Astrocyte (in vitro differentiated cells and primary cell): Measurements from ENCODE around the gene IMP4. TPM values are rescaled to one million over a fixed set of nuclear protein-coding genes. Genes with fewer than 3 reads are reported as not detected.

ENCODE experiments used
- DNase-seq: peaks from one replicate; pipeline ENCODE4 v3.0.0-alpha.2; 2010; ENCODE audit warnings: low read depth
- FAIRE-seq: peaks from 2 replicates; lab custom pipeline; 2011; peaks lifted over from hg19 to GRCh38; lab: Jason Lieb, UNC
- H2AFZ ChIP-seq: 2 replicates; pipeline ENCODE4 v1.6.0; 2012; ENCODE audit warnings: low read depth, low read length, inconsistent platforms
- H3K27ac ChIP-seq: 2 replicates; pipeline ENCODE4 v1.5.1; 2011; ENCODE audit warnings: low read depth, low read length, inconsistent platforms
- H3K27me3 ChIP-seq: 2 replicates; pipeline ENCODE4 v1.6.0; 2011; ENCODE audit warnings: low read length, inconsistent platforms; ENCODE audit not compliant: insufficient read depth
- H3K36me3 ChIP-seq: 2 replicates; pipeline ENCODE4 v1.5.1; 2011; ENCODE audit warnings: low read length, inconsistent platforms; ENCODE audit not compliant: insufficient read depth
- H3K4me1 ChIP-seq: 2 replicates; pipeline ENCODE4 v1.5.1; 2011; ENCODE audit warnings: low read length, inconsistent platforms; ENCODE audit not compliant: insufficient read depth
- H3K4me2 ChIP-seq: 2 replicates; pipeline ENCODE4 v1.6.0; 2012; ENCODE audit warnings: low read length, inconsistent platforms
- H3K4me3 ChIP-seq: 2 replicates; pipeline ENCODE4 v1.5.1; 2011; ENCODE audit warnings: low read depth, mild to moderate bottlenecking, low read length, inconsistent platforms; ENCODE audit not compliant: insufficient read depth
- H3K79me2 ChIP-seq: 2 replicates; pipeline ENCODE4 v1.6.0; 2012; ENCODE audit warnings: mild to moderate bottlenecking, low read length, inconsistent platforms; ENCODE audit not compliant: insufficient read depth
- H3K9ac ChIP-seq: 2 replicates; pipeline ENCODE4 v1.6.0; 2012; ENCODE audit warnings: mild to moderate bottlenecking, low read length, inconsistent platforms
- H3K9me3 ChIP-seq: 2 replicates; pipeline ENCODE4 v1.5.1; 2012; ENCODE audit warnings: low read depth, mild to moderate bottlenecking, low read length, inconsistent platforms; ENCODE audit not compliant: insufficient read depth
- H4K20me1 ChIP-seq: 2 replicates; pipeline ENCODE4 v1.6.0; 2012; ENCODE audit warnings: low read length, inconsistent platforms; ENCODE audit not compliant: insufficient read depth
- H3K27ac Mint-ChIP-seq: one replicate; pipeline ENCODE4 v1.8.0; 2021; ENCODE audit warnings: mild to moderate bottlenecking, mixed read lengths; ENCODE audit not compliant: unreplicated experiment
- H3K27me3 Mint-ChIP-seq: one replicate; pipeline ENCODE4 v1.8.0; 2021; ENCODE audit warnings: low read depth, mixed read lengths; ENCODE audit not compliant: unreplicated experiment
- H3K36me3 Mint-ChIP-seq: one replicate; pipeline ENCODE4 v1.8.0; 2021; ENCODE audit warnings: low read depth, mixed read lengths; ENCODE audit not compliant: unreplicated experiment
- H3K4me1 Mint-ChIP-seq: one replicate; pipeline ENCODE4 v1.8.0; 2021; ENCODE audit warnings: low read depth, mixed read lengths; ENCODE audit not compliant: unreplicated experiment
- H3K4me3 Mint-ChIP-seq: one replicate; pipeline ENCODE4 v1.8.0; 2021; ENCODE audit warnings: mild to moderate bottlenecking, moderate library complexity, mixed read lengths; ENCODE audit not compliant: unreplicated experiment
- H3K9me3 Mint-ChIP-seq: one replicate; pipeline ENCODE4 v1.8.0; 2021; ENCODE audit warnings: mild to moderate bottlenecking, mixed read lengths; ENCODE audit not compliant: unreplicated experiment
- EZH2 ChIP-seq: IDR thresholded peaks from 2 replicates; pipeline ENCODE4 v1.6.1; 2012; ENCODE audit warnings: mild to moderate bottlenecking, low read length, inconsistent platforms; ENCODE audit not compliant: insufficient read depth
- total RNA-seq: library from RNA; stranded (reverse); gene quantifications from 2 replicates; pipeline ENCODE4 v1.2.1, GENCODE V29; 2021
- TF ChIP-seq, protein P1 (sequence below): IDR thresholded peaks from 2 replicates; pipeline ENCODE4 v1.5.1; 2011; ENCODE audit warnings: low read depth, mild to moderate bottlenecking, inconsistent platforms, low read length, moderate library complexity; ENCODE audit not compliant: insufficient read depth

The IMP4 gene
- total RNA-seq, 1 donor from 2014 or later: 65.5 TPM

GRCh38 chr2:130354139-130354428, 11.4 kb downstream of the IMP4 start:
- H3K4me1 ChIP-seq: peaks cover 7% of the 10 kb centered on the region
- H3K27me3 ChIP-seq: no peaks in the 10 kb centered on the region
- DNase-seq: no peak
- Mint-ChIP-seq H3K27ac (no peak overlapping the region), H3K36me3 (no peaks in the 10 kb centered on the region), H3K4me3 (peak overlapping the region; percentile 84), H3K27me3 (peaks cover 10% of the 10 kb centered on the region), H3K9me3 (no peaks in the 10 kb centered on the region), H3K4me1 (peaks cover 2% of the 10 kb centered on the region)
- no peak overlapping the region for H3K4me3 ChIP-seq
- TF ChIP-seq, protein P1, sequence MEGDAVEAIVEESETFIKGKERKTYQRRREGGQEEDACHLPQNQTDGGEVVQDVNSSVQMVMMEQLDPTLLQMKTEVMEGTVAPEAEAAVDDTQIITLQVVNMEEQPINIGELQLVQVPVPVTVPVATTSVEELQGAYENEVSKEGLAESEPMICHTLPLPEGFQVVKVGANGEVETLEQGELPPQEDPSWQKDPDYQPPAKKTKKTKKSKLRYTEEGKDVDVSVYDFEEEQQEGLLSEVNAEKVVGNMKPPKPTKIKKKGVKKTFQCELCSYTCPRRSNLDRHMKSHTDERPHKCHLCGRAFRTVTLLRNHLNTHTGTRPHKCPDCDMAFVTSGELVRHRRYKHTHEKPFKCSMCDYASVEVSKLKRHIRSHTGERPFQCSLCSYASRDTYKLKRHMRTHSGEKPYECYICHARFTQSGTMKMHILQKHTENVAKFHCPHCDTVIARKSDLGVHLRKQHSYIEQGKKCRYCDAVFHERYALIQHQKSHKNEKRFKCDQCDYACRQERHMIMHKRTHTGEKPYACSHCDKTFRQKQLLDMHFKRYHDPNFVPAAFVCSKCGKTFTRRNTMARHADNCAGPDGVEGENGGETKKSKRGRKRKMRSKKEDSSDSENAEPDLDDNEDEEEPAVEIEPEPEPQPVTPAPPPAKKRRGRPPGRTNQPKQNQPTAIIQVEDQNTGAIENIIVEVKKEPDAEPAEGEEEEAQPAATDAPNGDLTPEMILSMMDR: no peak
- no peak for TF ChIP-seq EZH2
- H3K4me2 ChIP-seq: no peak overlapping the region
- FAIRE-seq: no peak
- no peak overlapping the region for H3K9ac ChIP-seq
- H2AFZ ChIP-seq: no peak overlapping the region
- H3K79me2 ChIP-seq: no peaks in the 10 kb centered on the region
- no peaks in the 10 kb centered on the region for H3K9me3 ChIP-seq
- peaks cover 24% of the 10 kb centered on the region for H4K20me1 ChIP-seq
- no peaks in the 10 kb centered on the region for H3K36me3 ChIP-seq
- H3K27ac ChIP-seq: no peak overlapping the region

DNA sequence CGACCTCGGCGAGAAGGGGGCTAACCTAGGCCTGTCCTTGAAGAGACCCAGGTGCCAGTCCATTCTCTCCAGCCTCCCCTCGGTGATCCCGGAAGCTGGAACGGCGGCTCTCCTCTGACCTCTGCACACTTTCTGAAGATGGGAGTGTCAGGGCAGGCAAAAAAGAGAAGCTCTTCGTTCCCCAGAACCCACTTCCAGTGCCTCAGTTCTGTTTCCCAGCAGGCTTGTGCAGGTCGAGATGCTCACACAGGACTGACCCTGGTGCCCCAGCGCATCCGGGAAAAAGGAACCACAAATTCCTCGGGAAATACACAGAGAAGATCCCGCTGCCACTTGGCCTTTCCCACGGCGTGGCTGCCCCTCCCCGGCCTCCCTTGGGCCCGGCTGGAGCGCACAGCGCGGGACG, 12.5 kb downstream of the IMP4 start:
- peaks cover 2% of the 10 kb centered on the region for H3K9me3 Mint-ChIP-seq
- peak overlapping the region; percentile 88 for H3K4me2 ChIP-seq
- no peak overlapping the region for H3K27ac Mint-ChIP-seq
- H2AFZ ChIP-seq: peak overlapping the region; percentile 88
- H3K27me3 Mint-ChIP-seq: peaks cover 10% of the 10 kb centered on the region
- no peaks in the 10 kb centered on the region for H3K27me3 ChIP-seq
- H4K20me1 ChIP-seq: peaks cover 24% of the 10 kb centered on the region
- no peaks in the 10 kb centered on the region for H3K36me3 Mint-ChIP-seq
- H3K36me3 ChIP-seq: no peaks in the 10 kb centered on the region
- H3K79me2 ChIP-seq: no peaks in the 10 kb centered on the region
- H3K9me3 ChIP-seq: no peaks in the 10 kb centered on the region
- FAIRE-seq: no peak
- H3K4me3 ChIP-seq: peak overlapping the region; percentile 60
- peak overlapping the region; percentile 37 for H3K27ac ChIP-seq
- peak overlapping the region; percentile 84 for H3K4me3 Mint-ChIP-seq
- peak overlapping the region; percentile 77 for H3K9ac ChIP-seq
- H3K4me1 Mint-ChIP-seq: peaks cover 2% of the 10 kb centered on the region
- peaks cover 7% of the 10 kb centered on the region for H3K4me1 ChIP-seq
- no peak for TF ChIP-seq EZH2
- TF ChIP-seq, protein P1: no peak
- DNase-seq: no peak

- TF ChIP-seq EZH2: no peak
- TF ChIP-seq, protein P1: peak; percentile 9
- peaks cover 4% of the 10 kb centered on the region for H3K9me3 Mint-ChIP-seq
- Histone ChIP-seq H2AFZ (peak within 1 kb of the TSS; percentile 88), H3K79me2 (no peaks in the 10 kb centered on the region), H3K9ac (peak within 1 kb of the TSS; percentile 77), H3K4me1 (peaks cover 7% of the 10 kb centered on the region), H3K4me3 (peak within 1 kb of the TSS; percentile 60), H4K20me1 (peaks cover 19% of the 10 kb centered on the region), H3K36me3 (no peaks in the 10 kb centered on the region), H3K4me2 (peak within 1 kb of the TSS; percentile 88), H3K27ac (peak within 1 kb of the TSS; percentile 37), H3K9me3 (no peaks in the 10 kb centered on the region), H3K27me3 (no peaks in the 10 kb centered on the region)
- DNase-seq: peak; percentile 69
- no peak within 1 kb of the TSS for H3K27ac Mint-ChIP-seq
- no peaks in the 10 kb centered on the region for H3K36me3 Mint-ChIP-seq
- H3K27me3 Mint-ChIP-seq: peaks cover 10% of the 10 kb centered on the region
- peaks cover 2% of the 10 kb centered on the region for H3K4me1 Mint-ChIP-seq
- H3K4me3 Mint-ChIP-seq: peak within 1 kb of the TSS; percentile 84
- FAIRE-seq: no peak
Observed at GRCh38 chr2:130355578-130356431, 13.1 kb downstream of the IMP4 start, which contains the start of gene PTPN18. Gene PTPN18 (plus strand): TSS chr2:130356056. CDS start chr2:130356108, 52 bp downstream.
